ENCODE data around the gene LIN28B. TPM values are rescaled to one million over a fixed set of nuclear protein-coding genes. Genes with fewer than 3 reads are reported as not detected.

LIN28B gene
- total and polyA plus RNA-seq, 10 donors, result not detected

- no peak overlapping the region for H3K4me3 ChIP-seq
- H3K27ac ChIP-seq, result no peak overlapping the region
- no peaks in the 10 kb centered on the region for H3K4me1 ChIP-seq
- intact Hi-C loops (cut with DNase I; ENCODE audit: low total_unique reads), result no loop called here
- TF ChIP-seq CTCF (IDR thresholded peaks at IDR 0.05 in 8 of 11, conservative IDR thresholded peaks at IDR 0.05 in 3 of 11) (no peak), POLR2A (IDR thresholded peaks at IDR 0.05) (no peak), POLR2AphosphoS5 (IDR thresholded peaks at IDR 0.05) (no peak)
- no peaks in the 10 kb centered on the region for H3K36me3 ChIP-seq
- peaks cover 0 to 4% (median 0%) of the 10 kb centered on the region in 7 donors for H3K27me3 ChIP-seq (replicated peaks in 1 of 7)
- DNase-seq, result no peak
- H3K9me3 ChIP-seq, result no peaks in the 10 kb centered on the region
These were observed 58.0 kb downstream of the LIN28B start for GRCh38 chr6:105014954-105015353.

- intact Hi-C loops (cut with DNase I; ENCODE audit: low total_unique reads), result no loop called here
- Histone ChIP-seq H3K9me3 (no peaks in the 10 kb centered on the region), H3K27ac (no peak overlapping the region), H3K36me3 (no peaks in the 10 kb centered on the region), H3K4me3 (no peak overlapping the region), H3K4me1 (no peaks in the 10 kb centered on the region), H3K27me3 (replicated peaks in 1 of 7) (peaks cover 0 to 4% (median 0%) of the 10 kb centered on the region in 7 donors)
- 52 to 84% (median 74%) methylated on average over 2 of the region's 2 CpGs for WGBS, 5 donors
- no peak for TF ChIP-seq POLR2A (IDR thresholded peaks at IDR 0.05)
- TF ChIP-seq CTCF (IDR thresholded peaks at IDR 0.05 in 8 of 11, conservative IDR thresholded peaks at IDR 0.05 in 3 of 11), result no peak
- no peak for TF ChIP-seq POLR2AphosphoS5 (IDR thresholded peaks at IDR 0.05)
- no peak for DNase-seq
These were observed 58.6 kb downstream of the LIN28B start for GRCh38 chr6:105015482-105015881.

GRCh38 chr6:105019285-105019684 lies 62.4 kb downstream of the LIN28B start:
- no peak for DNase-seq
- no peaks in the 10 kb centered on the region for H3K36me3 ChIP-seq
- TF ChIP-seq POLR2AphosphoS5 (IDR thresholded peaks at IDR 0.05), result no peak
- intact Hi-C loops (cut with DNase I; ENCODE audit: low total_unique reads), result no loop called here
- H3K4me3 ChIP-seq, result no peak overlapping the region
- no peaks in the 10 kb centered on the region for H3K9me3 ChIP-seq
- WGBS, 5 donors, result 79 to 92% (median 82%) methylated on average over 2 of the region's 2 CpGs
- H3K27ac ChIP-seq, result no peak overlapping the region
- no peaks in the 10 kb centered on the region for H3K4me1 ChIP-seq
- peaks cover 0 to 16% (median 0%) of the 10 kb centered on the region in 7 donors for H3K27me3 ChIP-seq (replicated peaks in 1 of 7)

GRCh38 chr6:105021399-105021798 lies 64.5 kb downstream of the LIN28B start:
- no peak for DNase-seq
- Histone ChIP-seq H3K4me3 (no peak overlapping the region), H3K27ac (no peak overlapping the region), H3K36me3 (no peaks in the 10 kb centered on the region), H3K9me3 (no peaks in the 10 kb centered on the region), H3K27me3 (replicated peaks in 1 of 7) (peaks cover 0 to 16% (median 0%) of the 10 kb centered on the region in 7 donors), H3K4me1 (no peaks in the 10 kb centered on the region)
- TF ChIP-seq CTCF (IDR thresholded peaks at IDR 0.05 in 8 of 11, conservative IDR thresholded peaks at IDR 0.05 in 3 of 11) (no peak), POLR2AphosphoS5 (IDR thresholded peaks at IDR 0.05) (no peak), POLR2A (IDR thresholded peaks at IDR 0.05) (no peak)
- WGBS, 5 donors, result 82 to 95% (median 89%) methylated on average over 3 of the region's 3 CpGs
- intact Hi-C loops (cut with DNase I; ENCODE audit: low total_unique reads), result no loop called here

GRCh38 chr6:105022416-105022815 lies 65.5 kb downstream of the LIN28B start:
- TF ChIP-seq POLR2A (IDR thresholded peaks at IDR 0.05) (no peak), POLR2AphosphoS5 (IDR thresholded peaks at IDR 0.05) (no peak), CTCF (IDR thresholded peaks at IDR 0.05 in 8 of 11, conservative IDR thresholded peaks at IDR 0.05 in 3 of 11) (no peak)
- Histone ChIP-seq H3K4me1 (no peaks in the 10 kb centered on the region), H3K27ac (no peak overlapping the region), H3K9me3 (no peaks in the 10 kb centered on the region), H3K27me3 (replicated peaks in 1 of 7) (peaks cover 0 to 16% (median 0%) of the 10 kb centered on the region in 7 donors), H3K4me3 (no peak overlapping the region), H3K36me3 (no peaks in the 10 kb centered on the region)
- intact Hi-C loops (cut with DNase I; ENCODE audit: low total_unique reads), result no loop called here
- no peak for DNase-seq
- WGBS, 5 donors, result 92 to 97% (median 96%) methylated on average over 1 of the region's 1 CpG

Data from spleen (tissue), 11 donors.